GM12878 (cell line): ENCODE data around the gene BBC3. TPM values are rescaled to one million over a fixed set of nuclear protein-coding genes. Genes with fewer than 3 reads are reported as not detected.

ENCODE experiments used
- BCL11A ChIP-seq: IDR thresholded peaks from 2 replicates; pipeline ENCODE4 v1.6.1; 2011; ENCODE audit warnings: low read depth, low read length
- CBX5 ChIP-seq: sonication (generic); IDR thresholded peaks from 2 replicates; pipeline ENCODE4 v1.6.1; 2016; ENCODE audit warnings: low read depth, moderate library complexity, mild to moderate bottlenecking, inconsistent platforms
- CHD4 ChIP-seq: fragments of 200-600 bp; sonication (generic); IDR thresholded peaks from 2 replicates; pipeline ENCODE4 v1.6.1; 2016; ENCODE audit warnings: mild to moderate bottlenecking
- DPF2 ChIP-seq: fragments of 450-650 bp; IDR thresholded peaks from 2 replicates; pipeline ENCODE4 v1.6.1; 2017; ENCODE audit warnings: mild to moderate bottlenecking
- EP300 ChIP-seq, 2 experiments: fragments of 150-350 bp in 1 of 2; IDR thresholded peaks; 2 replicates each; pipeline ENCODE4 v1.6.1; 2011 to 2012; ENCODE audit warnings: low read depth in 2 of 2, low read length in 2 of 2, borderline replicate concordance in 1 of 2, improper control_type of control experiment in 1 of 2, inconsistent platforms in 1 of 2; ENCODE audit not compliant: control insufficient read depth in 1 of 2
- FOS ChIP-seq: IDR thresholded peaks from 3 replicates; pipeline ENCODE4 v1.6.1; 2011; ENCODE audit warnings: borderline replicate concordance; ENCODE audit not compliant: insufficient read length; ENCODE audit errors: extremely low read depth
- FOXK2 ChIP-seq: fragments of 450-650 bp; IDR thresholded peaks from 2 replicates; pipeline ENCODE4 v1.6.1; 2017; ENCODE audit warnings: mild to moderate bottlenecking, moderate library complexity
- IRF4 ChIP-seq: IDR thresholded peaks from 2 replicates; pipeline ENCODE4 v1.6.1; 2011; ENCODE audit warnings: low read depth, low read length
- LARP7 ChIP-seq: fragments of 450-650 bp; IDR thresholded peaks from 2 replicates; pipeline ENCODE4 v1.6.1; 2017; ENCODE audit warnings: mild to moderate bottlenecking
- MTA2 ChIP-seq: fragments of 450-650 bp; IDR thresholded peaks from 2 replicates; pipeline ENCODE4 v1.6.1; 2016; ENCODE audit warnings: low read depth, mild to moderate bottlenecking, moderate library complexity
- MXI1 ChIP-seq: fragments of 150-350 bp; IDR thresholded peaks from 2 replicates; pipeline ENCODE4 v1.6.1; 2011; ENCODE audit warnings: low read depth, mild to moderate bottlenecking, inconsistent platforms, low read length, improper control_type of control experiment
- NR2C1 ChIP-seq: fragments of 450-650 bp; IDR thresholded peaks from 2 replicates; pipeline ENCODE4 v1.6.1; 2017; ENCODE audit warnings: antibody characterized with exemption, mild to moderate bottlenecking, moderate library complexity
- RAD21 ChIP-seq: IDR thresholded peaks from 2 replicates; pipeline ENCODE4 v1.6.1; 2011; ENCODE audit warnings: mild to moderate bottlenecking, low read depth, low read length, moderate library complexity; ENCODE audit not compliant: insufficient read depth
- RB1 ChIP-seq: fragments of 450-650 bp; formaldehyde crosslinking; IDR thresholded peaks from 2 replicates; pipeline ENCODE4 v1.6.1; 2017; ENCODE audit warnings: mild to moderate bottlenecking, borderline replicate concordance
- RELA ChIP-seq: fragments of 450-650 bp; IDR thresholded peaks from 2 replicates; pipeline ENCODE4 v1.8.0; 2014; ENCODE audit warnings: borderline replicate concordance; ENCODE audit not compliant: partially characterized antibody
- TCF12 ChIP-seq: IDR thresholded peaks from 2 replicates; pipeline ENCODE4 v1.6.1; 2011; ENCODE audit warnings: low read depth, mild to moderate bottlenecking, low read length
- ZBTB33 ChIP-seq: fragments of 450-650 bp; IDR thresholded peaks from 2 replicates; pipeline ENCODE4 v1.6.1; 2017; ENCODE audit warnings: mild to moderate bottlenecking
- polyA plus RNA-seq, 11 experiments: library from polyadenylated mRNA; depleted of rRNA in 4 of 11; unstranded in 6 of 11; stranded (reverse) in 5 of 11; fragments of >200 nt; fragmentation: Nextera tagmentation in 4 of 11; fragmentation: Illumina TruSeq in 1 of 11; extraction: Ambion mirVana in 4 of 11; extraction: Trizol in 1 of 11; gene quantifications; 1 replicate in 1 of 11; 2 replicates in 10 of 11; pipeline versions ENCODE4 v1.2.1 to v1.2.3, GENCODE V29; 2011 to 2016; ENCODE audit warnings: inconsistent platforms in 2 of 11, missing spikeins in 2 of 11, low read depth in 1 of 11
- total RNA-seq, 4 experiments: library from RNA; depleted of rRNA in 3 of 4; stranded (reverse); fragments of >200 nt in 3 of 4; fragmentation: Illumina TruSeq in 1 of 4; extraction: Trizol in 1 of 4; gene quantifications; 2 replicates each; pipeline versions ENCODE4 v1.2.1 to v1.2.3, GENCODE V29; 2013 to 2021
- TF ChIP-seq, protein P1 (sequence below): IDR thresholded peaks from 2 replicates; pipeline ENCODE4 v1.6.1; 2012; ENCODE audit warnings: mild to moderate bottlenecking, low read depth, low read length
- TF ChIP-seq, protein P2 (sequence below): fragments of 450-650 bp; IDR thresholded peaks from 2 replicates; pipeline ENCODE4 v1.6.1; 2017; ENCODE audit warnings: low read depth, mild to moderate bottlenecking, moderate library complexity
- TF ChIP-seq, protein P3 (sequence below): fragments of 450-650 bp; IDR thresholded peaks from 2 replicates; pipeline ENCODE4 v1.6.1; 2016; ENCODE audit warnings: mild to moderate bottlenecking
- TF ChIP-seq, protein P4 (sequence below): IDR thresholded peaks from 2 replicates; pipeline ENCODE4 v1.6.1; 2011; ENCODE audit warnings: low read depth, mild to moderate bottlenecking, low read length, moderate library complexity, borderline replicate concordance; ENCODE audit errors: extremely low read depth

Gene BBC3
- total and polyA plus RNA-seq, 10 of the 15 experiments (the other 5 are each of a cell fraction or from before 2014, with no cell fraction given) = 0.10 to 17.9 (median 7.5) TPM

DNA sequence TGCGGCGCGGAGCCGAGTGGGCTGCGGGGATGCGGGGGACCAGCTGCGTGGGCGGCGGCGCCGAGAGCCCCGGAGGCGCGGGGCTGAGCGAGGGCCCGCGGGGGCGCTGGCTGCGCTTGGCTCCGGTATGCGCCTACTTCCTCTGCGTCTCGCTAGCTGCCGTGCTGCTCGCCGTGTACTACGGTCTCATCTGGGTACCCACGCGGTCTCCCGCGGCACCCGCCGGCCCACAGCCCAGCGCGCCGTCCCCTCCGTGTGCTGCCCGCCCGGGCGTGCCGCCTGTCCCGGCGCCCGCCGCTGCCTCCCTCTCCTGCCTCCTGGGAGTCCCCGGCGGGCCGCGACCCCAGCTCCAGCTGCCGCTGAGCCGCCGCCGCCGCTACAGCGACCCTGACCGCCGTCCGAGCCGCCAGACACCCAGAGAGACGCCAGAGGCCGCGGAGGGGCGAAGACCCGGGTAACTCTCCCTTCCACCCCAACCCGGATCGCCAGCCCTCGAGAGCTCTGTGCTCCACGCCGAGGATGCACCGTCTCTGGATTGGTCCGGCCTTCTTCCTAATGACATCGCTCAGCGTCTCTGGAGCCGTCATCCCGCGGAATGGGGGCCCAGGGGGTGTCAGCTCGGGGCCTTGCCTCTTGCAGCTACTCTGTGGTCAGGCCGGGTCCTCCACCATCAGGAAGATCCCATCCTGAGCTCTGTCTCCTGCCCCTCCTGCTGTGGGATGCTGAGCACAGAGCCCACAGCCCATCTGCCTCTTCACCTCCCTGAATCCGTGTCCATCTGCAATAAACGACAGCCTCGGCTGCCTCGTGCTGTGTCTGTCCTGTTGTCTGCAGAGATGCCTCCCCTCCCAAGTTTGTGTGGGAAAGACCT is 44.1 kb upstream of the BBC3 start (continued):
- TF ChIP-seq FOS = no peak
- no peak for TF ChIP-seq TCF12
- peak; percentile 91 for TF ChIP-seq DPF2
- TF ChIP-seq ZBTB33 = no peak
- no peak for TF ChIP-seq RELA
- TF ChIP-seq, protein P1, sequence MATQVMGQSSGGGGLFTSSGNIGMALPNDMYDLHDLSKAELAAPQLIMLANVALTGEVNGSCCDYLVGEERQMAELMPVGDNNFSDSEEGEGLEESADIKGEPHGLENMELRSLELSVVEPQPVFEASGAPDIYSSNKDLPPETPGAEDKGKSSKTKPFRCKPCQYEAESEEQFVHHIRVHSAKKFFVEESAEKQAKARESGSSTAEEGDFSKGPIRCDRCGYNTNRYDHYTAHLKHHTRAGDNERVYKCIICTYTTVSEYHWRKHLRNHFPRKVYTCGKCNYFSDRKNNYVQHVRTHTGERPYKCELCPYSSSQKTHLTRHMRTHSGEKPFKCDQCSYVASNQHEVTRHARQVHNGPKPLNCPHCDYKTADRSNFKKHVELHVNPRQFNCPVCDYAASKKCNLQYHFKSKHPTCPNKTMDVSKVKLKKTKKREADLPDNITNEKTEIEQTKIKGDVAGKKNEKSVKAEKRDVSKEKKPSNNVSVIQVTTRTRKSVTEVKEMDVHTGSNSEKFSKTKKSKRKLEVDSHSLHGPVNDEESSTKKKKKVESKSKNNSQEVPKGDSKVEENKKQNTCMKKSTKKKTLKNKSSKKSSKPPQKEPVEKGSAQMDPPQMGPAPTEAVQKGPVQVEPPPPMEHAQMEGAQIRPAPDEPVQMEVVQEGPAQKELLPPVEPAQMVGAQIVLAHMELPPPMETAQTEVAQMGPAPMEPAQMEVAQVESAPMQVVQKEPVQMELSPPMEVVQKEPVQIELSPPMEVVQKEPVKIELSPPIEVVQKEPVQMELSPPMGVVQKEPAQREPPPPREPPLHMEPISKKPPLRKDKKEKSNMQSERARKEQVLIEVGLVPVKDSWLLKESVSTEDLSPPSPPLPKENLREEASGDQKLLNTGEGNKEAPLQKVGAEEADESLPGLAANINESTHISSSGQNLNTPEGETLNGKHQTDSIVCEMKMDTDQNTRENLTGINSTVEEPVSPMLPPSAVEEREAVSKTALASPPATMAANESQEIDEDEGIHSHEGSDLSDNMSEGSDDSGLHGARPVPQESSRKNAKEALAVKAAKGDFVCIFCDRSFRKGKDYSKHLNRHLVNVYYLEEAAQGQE = no peak
- TF ChIP-seq LARP7 = peak; percentile 93
- TF ChIP-seq NR2C1 = no peak
- no peak for TF ChIP-seq MTA2
- TF ChIP-seq BCL11A = no peak
- peak; percentile 53; the same call in 1 of the 2 replicates for TF ChIP-seq MXI1
- TF ChIP-seq, protein P2, sequence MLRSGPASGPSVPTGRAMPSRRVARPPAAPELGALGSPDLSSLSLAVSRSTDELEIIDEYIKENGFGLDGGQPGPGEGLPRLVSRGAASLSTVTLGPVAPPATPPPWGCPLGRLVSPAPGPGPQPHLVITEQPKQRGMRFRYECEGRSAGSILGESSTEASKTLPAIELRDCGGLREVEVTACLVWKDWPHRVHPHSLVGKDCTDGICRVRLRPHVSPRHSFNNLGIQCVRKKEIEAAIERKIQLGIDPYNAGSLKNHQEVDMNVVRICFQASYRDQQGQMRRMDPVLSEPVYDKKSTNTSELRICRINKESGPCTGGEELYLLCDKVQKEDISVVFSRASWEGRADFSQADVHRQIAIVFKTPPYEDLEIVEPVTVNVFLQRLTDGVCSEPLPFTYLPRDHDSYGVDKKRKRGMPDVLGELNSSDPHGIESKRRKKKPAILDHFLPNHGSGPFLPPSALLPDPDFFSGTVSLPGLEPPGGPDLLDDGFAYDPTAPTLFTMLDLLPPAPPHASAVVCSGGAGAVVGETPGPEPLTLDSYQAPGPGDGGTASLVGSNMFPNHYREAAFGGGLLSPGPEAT = no peak
- no peak for TF ChIP-seq EP300 (IDR thresholded peaks at IDR 0.05; ENCODE audit: borderline replicate concordance in 1 of 2, control insufficient read depth in 1 of 2, low read depth in 2 of 2, low read length in 2 of 2)
- TF ChIP-seq CBX5 = no peak
- TF ChIP-seq CHD4 = no peak
- TF ChIP-seq IRF4 = no peak
- TF ChIP-seq RAD21 = no peak
- TF ChIP-seq, protein P3, sequence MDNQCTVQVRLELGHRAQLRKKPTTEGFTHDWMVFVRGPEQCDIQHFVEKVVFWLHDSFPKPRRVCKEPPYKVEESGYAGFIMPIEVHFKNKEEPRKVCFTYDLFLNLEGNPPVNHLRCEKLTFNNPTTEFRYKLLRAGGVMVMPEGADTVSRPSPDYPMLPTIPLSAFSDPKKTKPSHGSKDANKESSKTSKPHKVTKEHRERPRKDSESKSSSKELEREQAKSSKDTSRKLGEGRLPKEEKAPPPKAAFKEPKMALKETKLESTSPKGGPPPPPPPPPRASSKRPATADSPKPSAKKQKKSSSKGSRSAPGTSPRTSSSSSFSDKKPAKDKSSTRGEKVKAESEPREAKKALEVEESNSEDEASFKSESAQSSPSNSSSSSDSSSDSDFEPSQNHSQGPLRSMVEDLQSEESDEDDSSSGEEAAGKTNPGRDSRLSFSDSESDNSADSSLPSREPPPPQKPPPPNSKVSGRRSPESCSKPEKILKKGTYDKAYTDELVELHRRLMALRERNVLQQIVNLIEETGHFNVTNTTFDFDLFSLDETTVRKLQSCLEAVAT = 0 out of 2 replicates have a peak, but pooled peaks have one; percentile 25
- TF ChIP-seq FOXK2 = no peak
- TF ChIP-seq, protein P4, sequence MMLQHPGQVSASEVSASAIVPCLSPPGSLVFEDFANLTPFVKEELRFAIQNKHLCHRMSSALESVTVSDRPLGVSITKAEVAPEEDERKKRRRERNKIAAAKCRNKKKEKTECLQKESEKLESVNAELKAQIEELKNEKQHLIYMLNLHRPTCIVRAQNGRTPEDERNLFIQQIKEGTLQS = no peak
- TF ChIP-seq RB1 = no peak
